K562 (cell line): ENCODE measurements around the gene AQP2. TPM values are rescaled to one million over a fixed set of nuclear protein-coding genes. Genes with fewer than 3 reads are reported as not detected.

Source experiments
- CHD7 ChIP-seq: fragments of 200-600 bp; sonication (generic); IDR thresholded peaks from one replicate; pipeline ENCODE4 v1.6.1; 2012; ENCODE audit warnings: mild to moderate bottlenecking, low read depth, low read length, inconsistent platforms
- KHSRP ChIP-seq: fragments of 450-650 bp; IDR thresholded peaks from 2 replicates; pipeline ENCODE4 v1.6.1; 2017
- polyA plus RNA-seq, 8 experiments: library from polyadenylated mRNA; depleted of rRNA in 4 of 8; stranded (reverse) in 5 of 8; unstranded in 3 of 8; fragments of >200 nt; fragmentation: Nextera tagmentation in 2 of 8; fragmentation: Illumina TruSeq in 1 of 8; extraction: Ambion mirVana in 2 of 8; extraction: Trizol in 1 of 8; gene quantifications; 2 replicates each; pipeline versions ENCODE4 v1.2.1 to v1.2.3, GENCODE V29; 2011 to 2014; ENCODE audit warnings: inconsistent platforms in 1 of 8, missing spikeins in 1 of 8
- total RNA-seq, 7 experiments: library from RNA; depleted of rRNA in 6 of 7; stranded (reverse); fragments of >200 nt in 6 of 7; fragmentation: Illumina TruSeq in 2 of 7; extraction: Trizol in 2 of 7; gene quantifications; 2 replicates each; pipeline versions ENCODE4 v1.2.1 to v1.2.3, GENCODE V29; 2011 to 2021; ENCODE audit warnings: low replicate concordance in 1 of 7

The AQP2 gene
- total and polyA plus RNA-seq, 9 of the 15 experiments (the other 6 are each of a cell fraction or from before 2014, with no cell fraction given): not detected

DNA sequence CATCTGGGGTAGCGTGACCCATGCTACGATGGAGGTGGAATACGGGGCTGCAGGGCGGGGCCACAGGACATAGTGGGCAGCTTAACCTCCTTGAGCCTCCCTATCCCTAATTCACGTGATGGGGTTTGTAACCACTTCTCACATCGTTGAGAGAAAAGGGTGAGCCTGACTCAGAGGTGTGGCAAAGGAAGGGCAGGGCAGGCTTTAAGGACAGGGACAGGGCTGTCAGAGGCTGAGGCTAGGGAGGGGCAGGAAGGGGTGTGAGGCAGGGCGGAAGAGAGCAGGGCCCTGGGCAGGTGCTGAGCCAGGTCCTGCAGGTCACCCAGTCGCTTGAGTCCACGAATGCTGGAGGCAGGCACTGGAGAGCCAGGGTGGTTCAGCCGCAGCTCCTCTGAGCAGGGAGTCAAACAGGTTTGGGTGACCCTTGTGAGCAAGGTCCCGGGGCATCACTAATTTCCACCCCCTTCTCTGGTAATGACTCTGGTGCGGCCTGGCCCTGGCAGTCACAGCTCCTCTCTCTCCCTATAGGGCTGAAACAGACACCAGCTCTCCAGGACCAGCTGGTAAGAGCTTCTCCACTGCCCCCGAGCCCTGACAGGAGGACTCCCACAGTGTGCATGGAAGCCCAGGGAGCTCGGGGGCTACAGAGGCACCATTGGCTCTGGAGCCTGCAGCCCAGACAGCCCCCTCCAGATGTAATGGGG lies 7.5 kb upstream of the AQP2 start (continued):
- TF ChIP-seq CHD7 (no peak), KHSRP (no peak)
